BJ (cell line): ENCODE results near the gene TOMM7. TPM values are rescaled to one million over a fixed set of nuclear protein-coding genes. Genes with fewer than 3 reads are reported as not detected.
"Not testable (repeated sequence)": the region's sequence is repeated elsewhere in the genome, so short reads cannot be mapped to it uniquely, and the experiment has no call there.

Source experiments
- CTCF ChIA-PET: fragments of 350-600 bp; formaldehyde crosslinking; extraction: SDS; loops from one replicate; lab custom pipeline; 2021; ENCODE audit warnings: antibody characterized with exemption, inconsistent platforms; lab: Yijun Ruan, JAX
- POLR2A ChIA-PET: fragments of 300-600 bp; sonication (Branson Sonifier 250); formaldehyde crosslinking; extraction: SDS; loops from one replicate; lab custom pipeline; 2021; ENCODE audit warnings: antibody characterized with exemption; lab: Charles Lee
- DNase-seq: peaks from one replicate; pipeline ENCODE4 v3.0.0-alpha.2; 2011; ENCODE audit warnings: low read depth
- H3K27me3 ChIP-seq: 2 replicates; pipeline ENCODE4 v1.6.0; 2011; ENCODE audit warnings: low read length; ENCODE audit not compliant: control insufficient read depth, insufficient read depth
- H3K36me3 ChIP-seq: 2 replicates; pipeline ENCODE4 v1.5.1; 2011; ENCODE audit warnings: low read length; ENCODE audit not compliant: control insufficient read depth, insufficient read depth
- H3K4me3 ChIP-seq: 2 replicates; pipeline ENCODE4 v1.5.1; 2011; ENCODE audit warnings: low read depth, mild to moderate bottlenecking, control low read depth, low read length
- CTCF ChIP-seq: IDR thresholded peaks from 2 replicates; pipeline ENCODE4 v1.5.1; 2011; ENCODE audit warnings: low read depth, mild to moderate bottlenecking, control low read depth, inconsistent platforms, low read length, moderate library complexity; ENCODE audit not compliant: insufficient read depth
- polyA plus RNA-seq: library from polyadenylated mRNA; depleted of rRNA; stranded (reverse); fragments of >200 nt; gene quantifications from 2 replicates; pipeline ENCODE4 v1.2.3, GENCODE V29; 2011

Gene TOMM7
- polyA plus RNA-seq, 1 experiment = 346 TPM

DNA sequence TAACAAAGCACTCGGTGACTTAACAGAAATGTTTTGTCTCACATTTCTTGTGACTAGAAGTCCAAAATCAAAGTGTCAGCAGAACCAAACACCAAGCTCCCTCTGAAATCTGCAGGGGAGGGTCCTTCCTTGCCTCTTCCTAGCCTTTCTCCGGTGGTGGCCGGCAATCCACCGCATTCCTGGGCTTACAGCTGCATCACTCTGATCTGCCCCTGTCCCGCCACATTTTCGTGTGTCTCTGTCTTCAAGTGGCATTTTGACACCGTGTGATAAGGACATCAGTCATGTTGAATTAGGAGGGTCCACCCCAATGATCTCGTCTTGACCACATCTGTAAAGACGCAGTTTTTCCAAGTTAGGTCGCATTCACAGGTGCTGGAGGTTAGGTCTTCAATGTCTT, 30.5 kb upstream of the TOMM7 start:
- ChIA-PET POLR2A (interaction anchor here (0.6 kb wide), 1 partner anchor 287 kb away, joined by 3 read pairs; no protein-coding TSS in a partner anchor), CTCF (interaction anchor here (0.6 to 3.0 kb wide), 5 partner anchors 8 to 294 kb away, joined by 3 to 16 read pairs (median 3); no protein-coding TSS in a partner anchor)
- no peaks in the 10 kb centered on the region for H3K36me3 ChIP-seq
- H3K4me3 ChIP-seq = no peak overlapping the region
- DNase-seq = no peak
- no peak for TF ChIP-seq CTCF
- no peaks in the 10 kb centered on the region for H3K27me3 ChIP-seq

- CTCF ChIA-PET = no interaction called here
- no peak overlapping the region for H3K4me3 ChIP-seq
- H3K27me3 ChIP-seq = no peaks in the 10 kb centered on the region
- TF ChIP-seq CTCF = no peak
- DNase-seq = no peak
- no peaks in the 10 kb centered on the region for H3K36me3 ChIP-seq
- POLR2A ChIA-PET = no interaction called here
Measured at GRCh38 chr7:22851145-22851544, 28.5 kb upstream of the TOMM7 start.

- DNase-seq, H3K27me3 ChIP-seq, H3K4me3 ChIP-seq, POLR2A ChIA-PET, H3K36me3 ChIP-seq: not testable (repeated sequence)
- CTCF ChIA-PET = interaction anchor here (0.8 to 1.1 kb wide), 2 partner anchors 122 to 290 kb away, joined by 3 to 5 read pairs; no protein-coding TSS in a partner anchor
Measured at GRCh38 chr7:22850394-22850793, 27.7 kb upstream of the TOMM7 start.

GRCh38 chr7:22849662-22850061, 27.0 kb upstream of the TOMM7 start:
- DNase-seq = no peak
- Histone ChIP-seq H3K36me3 (no peaks in the 10 kb centered on the region), H3K27me3 (no peaks in the 10 kb centered on the region), H3K4me3 (no peak overlapping the region)
- CTCF ChIA-PET = interaction anchor here (1.1 kb wide), 1 partner anchor 289 kb away, joined by 5 read pairs; no protein-coding TSS in a partner anchor
- POLR2A ChIA-PET = no interaction called here
- no peak for TF ChIP-seq CTCF

DNA sequence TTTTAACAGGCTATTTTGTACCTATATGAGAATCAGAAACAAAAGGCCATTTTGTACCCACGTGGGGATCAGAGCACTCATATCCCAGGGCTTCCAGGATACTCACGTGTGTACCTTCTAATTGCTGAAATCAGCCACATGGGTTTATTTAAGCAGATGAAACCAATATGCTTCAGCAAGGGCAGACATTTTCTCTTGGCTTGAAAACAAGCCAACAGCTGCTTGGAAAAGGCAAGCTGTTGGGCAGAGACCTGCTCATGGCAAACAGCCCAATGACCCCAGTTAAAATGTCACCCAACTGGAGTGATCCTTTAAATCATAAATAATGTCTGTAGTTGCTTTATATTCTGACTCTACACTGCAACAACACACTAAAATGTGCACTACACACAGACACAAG, 26.5 kb upstream of the TOMM7 start:
- CTCF ChIA-PET = no interaction called here
- Histone ChIP-seq H3K36me3 (no peaks in the 10 kb centered on the region), H3K27me3 (no peaks in the 10 kb centered on the region), H3K4me3 (no peak overlapping the region)
- no peak for TF ChIP-seq CTCF
- no peak for DNase-seq
- POLR2A ChIA-PET = no interaction called here

GRCh38 chr7:22846961-22847360, 24.3 kb upstream of the TOMM7 start:
- Histone ChIP-seq H3K36me3 (no peaks in the 10 kb centered on the region), H3K4me3 (no peak overlapping the region), H3K27me3 (no peaks in the 10 kb centered on the region)
- no peak for TF ChIP-seq CTCF
- ChIA-PET POLR2A (no interaction called here), CTCF (interaction anchor here (1.1 to 4.0 kb wide), 2 partner anchors 8 to 17 kb away, joined by 3 to 16 read pairs; no protein-coding TSS in a partner anchor)
- DNase-seq = no peak
